H1 (cell line): ENCODE results near the gene TUBGCP3. TPM values are rescaled to one million over a fixed set of nuclear protein-coding genes. Genes with fewer than 3 reads are reported as not detected.

ENCODE experiments used
- CTCF ChIA-PET: fragments of 300-600 bp; sonication (Branson Sonifier 250); formaldehyde crosslinking; loops from one replicate; lab custom pipeline; 2021; ENCODE audit not compliant: partially characterized antibody; lab: Charles Lee
- POLR2A ChIA-PET: fragments of 300-600 bp; sonication (Branson Sonifier 250); formaldehyde crosslinking; loops from one replicate; lab custom pipeline; 2021; ENCODE audit warnings: inconsistent platforms; ENCODE audit not compliant: partially characterized antibody; lab: Charles Lee
- DNase-seq, 2 experiments: peaks; one replicate each; pipeline versions ENCODE4 v3.0.0 to v3.0.0-alpha.2; 2010 to 2022; ENCODE audit warnings: low spot score in 2 of 2, low read depth in 1 of 2, mixed read lengths in 1 of 2
- FAIRE-seq: peaks from 2 replicates; lab custom pipeline; 2011; peaks lifted over from hg19 to GRCh38; lab: Jason Lieb, UNC
- H2AFZ ChIP-seq: 2 replicates; pipeline ENCODE4 v1.8.1; 2012; ENCODE audit warnings: low read length, inconsistent platforms
- H2AK5ac ChIP-seq: 2 replicates; pipeline ENCODE4 v1.6.1; 2013; ENCODE audit warnings: low read depth, low read length
- H2BK120ac ChIP-seq: replicated peaks from 2 replicates; pipeline ENCODE3; 2013; ENCODE audit warnings: low read depth, low read length, inconsistent platforms
- H2BK12ac ChIP-seq: 2 replicates; pipeline ENCODE4 v1.6.1; 2013; ENCODE audit warnings: low read depth, low read length
- H2BK15ac ChIP-seq: 2 replicates; pipeline ENCODE4 v1.6.1; 2013; ENCODE audit warnings: low read length
- H2BK20ac ChIP-seq: 2 replicates; pipeline ENCODE4 v1.6.1; 2013; ENCODE audit warnings: low read length
- H2BK5ac ChIP-seq: 2 replicates; pipeline ENCODE4 v1.6.1; 2013; ENCODE audit warnings: low read depth, low read length
- H3K14ac ChIP-seq: 2 replicates; pipeline ENCODE4 v1.6.1; 2013; ENCODE audit warnings: inconsistent platforms; ENCODE audit not compliant: insufficient read length
- H3K18ac ChIP-seq: 2 replicates; pipeline ENCODE4 v1.6.1; 2013; ENCODE audit warnings: low read length; ENCODE audit errors: extremely low read depth
- H3K23ac ChIP-seq: 2 replicates; pipeline ENCODE4 v1.6.1; 2013; ENCODE audit warnings: inconsistent platforms; ENCODE audit not compliant: insufficient read length
- H3K23me2 ChIP-seq: 2 replicates; pipeline ENCODE4 v1.6.1; 2013; ENCODE audit warnings: low read depth, low read length
- H3K27ac ChIP-seq: 2 replicates; pipeline ENCODE4 v1.6.1; 2011; ENCODE audit warnings: low read depth, low read length, inconsistent platforms
- H3K27me3 ChIP-seq, 4 experiments: replicated peaks in 1 of 4; 1 replicate in 1 of 4; 2 replicates in 3 of 4; pipeline versions ENCODE4 v1.6.1 to v1.8.1; 2011 to 2013; ENCODE audit warnings: low read length in 3 of 4, mild to moderate bottlenecking in 3 of 4, inconsistent platforms in 2 of 4, mixed read lengths in 2 of 4, moderate library complexity in 1 of 4; ENCODE audit not compliant: control insufficient read depth in 3 of 4, insufficient read depth in 3 of 4; ENCODE audit errors: extremely low read depth in 1 of 4
- H3K36me3 ChIP-seq, 4 experiments: 2 replicates each; pipeline versions ENCODE4 v1.6.1 to v1.8.1; 2011 to 2013; ENCODE audit warnings: mild to moderate bottlenecking in 4 of 4, low read length in 3 of 4, moderate library complexity in 2 of 4, control low read depth in 1 of 4, inconsistent platforms in 1 of 4; ENCODE audit not compliant: insufficient read depth in 4 of 4, control insufficient read depth in 2 of 4
- H3K4ac ChIP-seq: replicated peaks from 2 replicates; pipeline ENCODE3; 2013; ENCODE audit warnings: low read length, low read depth, mixed read lengths, inconsistent platforms; ENCODE audit not compliant: insufficient read length
- H3K4me1 ChIP-seq, 4 experiments: replicated peaks in 1 of 4; 1 replicate in 1 of 4; 2 replicates in 3 of 4; pipeline versions ENCODE4 v1.6.1 to v1.8.1; 2011 to 2013; ENCODE audit warnings: low read length in 3 of 4, inconsistent platforms in 2 of 4, mixed read lengths in 1 of 4; ENCODE audit not compliant: insufficient read depth in 4 of 4, control insufficient read depth in 3 of 4
- H3K4me2 ChIP-seq, 2 experiments: 2 replicates each; pipeline versions ENCODE4 v1.6.1 to v1.8.1; 2011 to 2013; ENCODE audit warnings: low read depth in 2 of 2, low read length in 2 of 2, control low read depth in 1 of 2, inconsistent platforms in 1 of 2, mild to moderate bottlenecking in 1 of 2; ENCODE audit not compliant: insufficient read depth in 1 of 2
- H3K4me3 ChIP-seq, 4 experiments: fragments of 200-600, 300-600 bp in 1 of 4; sonication (generic), shearing (Covaris generic), sonication (Bioruptor Twin) in 1 of 4; 2 replicates each; pipeline versions ENCODE4 v1.5.1 to v1.8.1; 2011 to 2016; ENCODE audit warnings: low read length in 4 of 4, low read depth in 3 of 4, control low read depth in 2 of 4, inconsistent platforms in 2 of 4, mild to moderate bottlenecking in 2 of 4, mixed read lengths in 1 of 4, moderate library complexity in 1 of 4; ENCODE audit not compliant: insufficient read depth in 2 of 4; ENCODE audit errors: extremely low read depth in 1 of 4
- H3K56ac ChIP-seq: replicated peaks from 2 replicates; pipeline ENCODE3; 2013; ENCODE audit warnings: low read depth, mild to moderate bottlenecking, mixed read lengths, low read length, inconsistent platforms; ENCODE audit not compliant: insufficient read length
- H3K79me1 ChIP-seq: 2 replicates; pipeline ENCODE4 v1.6.1; 2013; ENCODE audit warnings: low read depth, low read length, control low read depth
- H3K79me2 ChIP-seq, 2 experiments: 2 replicates each; pipeline versions ENCODE4 v1.6.1 to v1.8.1; 2012 to 2013; ENCODE audit warnings: low read length in 2 of 2, mild to moderate bottlenecking in 2 of 2, inconsistent platforms in 1 of 2; ENCODE audit not compliant: insufficient read depth in 2 of 2, control insufficient read depth in 1 of 2
- H3K9ac ChIP-seq, 4 experiments: replicated peaks in 1 of 4; 1 replicate in 1 of 4; 2 replicates in 3 of 4; pipeline versions ENCODE4 v1.6.1 to v1.8.1; 2011 to 2013; ENCODE audit warnings: low read depth in 3 of 4, low read length in 3 of 4, control low read depth in 2 of 4, mild to moderate bottlenecking in 2 of 4, moderate library complexity in 2 of 4, inconsistent platforms in 1 of 4; ENCODE audit errors: extremely low read depth in 1 of 4
- H3K9me3 ChIP-seq, 2 experiments: 2 replicates each; pipeline versions ENCODE4 v1.6.1 to v1.8.1; 2012 to 2013; ENCODE audit warnings: mild to moderate bottlenecking in 2 of 2, moderate library complexity in 2 of 2, control low read depth in 1 of 2, inconsistent platforms in 1 of 2, low read depth in 1 of 2, low read length in 1 of 2, mixed read lengths in 1 of 2; ENCODE audit not compliant: insufficient read depth in 2 of 2
- H4K20me1 ChIP-seq, 2 experiments: replicated peaks in 1 of 2; 2 replicates each; pipeline versions ENCODE3 to v1.8.1; 2011 to 2013; ENCODE audit warnings: inconsistent platforms in 2 of 2, low read length in 2 of 2, mild to moderate bottlenecking in 1 of 2; ENCODE audit not compliant: insufficient read depth in 2 of 2, control insufficient read depth in 1 of 2
- H4K5ac ChIP-seq: 2 replicates; pipeline ENCODE4 v1.6.1; 2013; ENCODE audit warnings: low read length, low read depth, mixed read lengths, inconsistent platforms; ENCODE audit not compliant: insufficient read length
- H4K8ac ChIP-seq: 2 replicates; pipeline ENCODE4 v1.8.0; 2013; ENCODE audit warnings: mild to moderate bottlenecking, moderate library complexity, low read length, inconsistent platforms; ENCODE audit not compliant: insufficient read depth; ENCODE audit errors: extremely low read depth
- H4K91ac ChIP-seq: replicated peaks from 2 replicates; pipeline ENCODE3; 2013; ENCODE audit warnings: low read length, mixed read lengths, inconsistent platforms; ENCODE audit not compliant: insufficient read length
- CREB1 ChIP-seq: IDR thresholded peaks from 2 replicates; pipeline ENCODE4 v1.6.1; 2012; ENCODE audit warnings: inconsistent platforms
- GTF2F1 ChIP-seq: IDR thresholded peaks from 2 replicates; pipeline ENCODE4 v1.6.1; 2012; ENCODE audit warnings: low read depth, low read length, improper control_type of control experiment, borderline replicate concordance
- WGBS, 2 experiments: shearing (Covaris generic) in 1 of 2; methylation state at CpG; one replicate each; pipeline versions ENCODE4 v1.1.6 to v1.1.7; 2013 to 2015; ENCODE audit warnings: low lambda C conversion rate in 2 of 2, mixed read lengths in 2 of 2, inconsistent platforms in 1 of 2, low coverage in 1 of 2, missing lambda C conversion rate in 1 of 2; ENCODE audit not compliant: insufficient replicate concordance in 2 of 2, insufficient coverage in 1 of 2, insufficient read length in 1 of 2; ENCODE audit errors: extremely low coverage in 1 of 2, missing lambda C conversion rate in 1 of 2; 5-methylcytosine and 5-hydroxymethylcytosine counted together
- polyA plus RNA-seq, 7 experiments: library from polyadenylated mRNA; depleted of rRNA in 3 of 7; stranded (reverse) in 5 of 7; unstranded in 2 of 7; fragments of >200 nt in 5 of 7; fragments of 200-250 nt in 2 of 7; gene quantifications; 1 replicate in 5 of 7; 2 replicates in 1 of 7; 4 replicates in 1 of 7; pipeline versions ENCODE4 v1.2.1 to v1.2.3, GENCODE V29; 2011 to 2013; ENCODE audit warnings: missing spikeins in 2 of 7, mixed read lengths in 2 of 7
- total RNA-seq: library from RNA; stranded (reverse); fragmentation: NEBNext Ultra II Directional; extraction: Animal tissue kit (Norgen Biotek cat#: 25700); gene quantifications from 2 replicates; pipeline ENCODE4 v1.2.1, GENCODE V29; 2021

TUBGCP3 gene
- total and polyA plus RNA-seq, 2 of the 8 experiments (the other 6 are each of a cell fraction or from before 2014, with no cell fraction given), result 27.0 to 31.7 TPM

DNA sequence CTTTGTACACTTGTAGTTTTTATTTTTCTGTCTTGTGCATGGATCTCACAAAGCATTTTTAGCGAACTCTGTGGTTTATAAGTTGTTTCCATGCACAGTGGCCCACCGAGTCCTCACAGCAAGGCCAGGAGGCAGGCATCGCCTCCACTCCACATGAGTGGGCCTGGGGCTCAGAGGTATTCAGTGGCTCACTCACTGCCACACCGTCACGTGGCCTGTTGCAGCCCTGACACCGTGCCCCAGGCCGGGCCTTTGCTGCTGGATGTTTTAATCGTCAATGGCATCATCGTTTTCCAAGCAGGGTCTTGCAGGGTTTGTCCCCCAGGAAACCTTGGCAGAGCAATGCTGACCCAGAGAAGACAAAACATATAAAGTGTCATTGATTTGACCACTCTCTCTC, 152.0 kb downstream of the TUBGCP3 start:
- Histone ChIP-seq H3K79me2 (0 out of 4 replicates have a peak, but pooled peaks cover 0 to 2% of the 10 kb centered on the region in 2 experiments), H2BK5ac (no peak overlapping the region; the same call in 1 of the 2 replicates), H3K14ac (no peak overlapping the region), H2AFZ (no peak overlapping the region), H2BK15ac (no peak overlapping the region), H4K20me1 (peaks cover 0 to 3% of the 10 kb centered on the region in 2 experiments), H3K23ac (no peak overlapping the region), H4K5ac (no peak overlapping the region), H2BK12ac (no peak overlapping the region), H2BK120ac (no peak overlapping the region), H3K36me3 (no peaks in the 10 kb centered on the region), H3K4me2 (no peak overlapping the region), H2AK5ac (no peak overlapping the region), H2BK20ac (no peak overlapping the region), H3K4me1 (no peaks in the 10 kb centered on the region), H3K9ac (no peak overlapping the region), H4K8ac (no peak overlapping the region), H3K18ac (no peak overlapping the region), H3K27me3 (no peaks in the 10 kb centered on the region; a peak in 2 of 7 replicates), H3K23me2 (peaks cover 1% of the 10 kb centered on the region; the same call in 1 of the 2 replicates), H3K9me3 (peaks cover 2 to 16% of the 10 kb centered on the region in 2 experiments; a peak in 2 of 4 replicates), H3K4ac (no peak overlapping the region), H4K91ac (no peak overlapping the region), H3K27ac (no peak overlapping the region), H3K56ac (no peak overlapping the region), H3K4me3 (no peak overlapping the region), H3K79me1 (peaks cover 3% of the 10 kb centered on the region)
- FAIRE-seq (no peak), DNase-seq (no peak)
- WGBS, 2 experiments, result 93% methylated on average over 9 of the region's 9 CpGs; no CpG with 5 or more reads in 1 of the 2 experiments
- no peak for TF ChIP-seq GTF2F1
- TF ChIP-seq CREB1, result no peak
- POLR2A ChIA-PET, result no interaction called here
- CTCF ChIA-PET, result interaction anchor here (1.4 kb wide), 1 partner anchor 21 kb away, joined by 3 read pairs; no protein-coding TSS in a partner anchor

Other genes starting within 250 kb of the TUBGCP3 start
- not detected in 2 replicates for gene SPACA7, start 211.8 kb downstream of the TUBGCP3 start, total RNA-seq
- not detected in 2 replicates for gene SPACA7, start 211.8 kb downstream of the TUBGCP3 start, polyA plus RNA-seq (2011; rRNA removed)
- gene ATP11A, start 101.9 kb upstream of the TUBGCP3 start, total RNA-seq, result 72.9 and 78.5 TPM in 2 replicates
- gene ATP11A, start 101.9 kb upstream of the TUBGCP3 start, polyA plus RNA-seq (2011; rRNA removed), result 28.8 and 30.7 TPM in 2 replicates